Measurements from ENCODE around the gene DCP1A. TPM values are rescaled to one million over a fixed set of nuclear protein-coding genes. Genes with fewer than 3 reads are reported as not detected.

The DCP1A gene
- total RNA-seq, 1 donor from 2014 or later, result 25.0 TPM

DNA sequence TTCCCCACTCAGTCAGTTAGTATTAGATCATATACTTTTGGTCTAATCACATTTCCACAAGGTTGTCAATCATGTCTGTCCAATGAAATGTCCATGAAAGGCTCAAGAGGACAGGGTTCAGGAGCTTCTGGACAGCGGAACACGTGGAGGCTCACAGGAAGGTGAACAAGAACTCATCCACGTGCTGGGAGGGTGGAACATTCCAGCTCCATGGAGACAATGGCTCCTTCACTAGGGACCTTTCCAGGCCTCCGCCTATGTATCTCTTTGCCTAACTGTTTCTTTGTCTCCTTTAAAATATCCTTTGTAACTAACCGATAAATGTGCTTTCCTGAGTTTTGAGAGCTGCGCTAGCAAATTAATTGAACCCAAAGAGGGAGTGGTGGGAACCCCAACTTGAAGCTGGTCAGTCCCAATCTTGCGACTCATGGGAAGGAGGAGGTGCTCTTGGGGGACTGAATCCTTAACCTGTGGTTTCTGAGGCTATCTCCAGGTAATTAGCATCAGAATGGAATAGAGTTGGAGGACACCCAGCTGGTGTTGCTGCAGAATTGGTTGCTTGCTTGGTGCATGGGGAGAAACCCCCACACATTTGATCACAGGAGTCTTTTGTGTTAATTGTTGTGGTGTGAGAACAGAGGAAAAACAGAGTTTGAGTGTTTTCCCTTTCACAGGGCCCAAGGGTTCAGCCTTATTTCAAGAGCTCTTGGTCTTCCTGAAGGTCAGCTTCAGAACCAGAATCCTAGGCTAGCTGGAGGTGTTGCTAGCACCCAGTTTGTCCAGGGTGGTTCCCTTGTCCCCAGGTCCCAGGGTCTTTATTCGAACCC, 88.5 kb downstream of the DCP1A start:
- no peaks in the 10 kb centered on the region for H3K27me3 ChIP-seq (ENCODE audit: insufficient read depth, low read length)
- no peak overlapping the region for H3K9ac ChIP-seq (ENCODE audit: low read length)
- no peak overlapping the region for H3K4me3 ChIP-seq (ENCODE audit: insufficient read depth, low read depth, low read length)
- Mint-ChIP-seq H3K9me3 (ENCODE audit: unreplicated experiment) (no peaks in the 10 kb centered on the region), H3K36me3 (ENCODE audit: low read depth, unreplicated experiment) (peaks cover 2% of the 10 kb centered on the region), H3K27ac (ENCODE audit: unreplicated experiment) (peak overlapping the region; percentile 4), H3K27me3 (ENCODE audit: low read depth, unreplicated experiment) (peaks cover 7% of the 10 kb centered on the region), H3K4me3 (ENCODE audit: unreplicated experiment) (no peak overlapping the region), H3K4me1 (ENCODE audit: low read depth, unreplicated experiment) (peaks cover 17% of the 10 kb centered on the region)
- DNase-seq (ENCODE audit: low read depth) (no peak), FAIRE-seq (no peak)
- no peak overlapping the region for H2AFZ ChIP-seq (ENCODE audit: low read depth, low read length)
- peaks cover 20% of the 10 kb centered on the region for H3K79me2 ChIP-seq (ENCODE audit: insufficient read depth, low read length)
- H4K20me1 ChIP-seq (ENCODE audit: insufficient read depth, low read length), result peaks cover 16% of the 10 kb centered on the region
- no peak for TF ChIP-seq EZH2 (IDR thresholded peaks at IDR 0.05; ENCODE audit: insufficient read depth, low read length)
- TF ChIP-seq CTCF (IDR thresholded peaks at IDR 0.05; ENCODE audit: insufficient read depth, low read depth, low read length), result no peak
- H3K4me2 ChIP-seq (ENCODE audit: low read length), result no peak overlapping the region
- no peaks in the 10 kb centered on the region for H3K36me3 ChIP-seq (ENCODE audit: insufficient read depth, low read length)
- H3K27ac ChIP-seq (ENCODE audit: low read depth, low read length), result no peak overlapping the region
- H3K4me1 ChIP-seq (ENCODE audit: insufficient read depth, low read length), result peaks cover 8% of the 10 kb centered on the region
- H3K9me3 ChIP-seq (ENCODE audit: insufficient read depth, low read depth, low read length), result no peaks in the 10 kb centered on the region

- Histone ChIP-seq H3K9me3 (ENCODE audit: insufficient read depth, low read depth, low read length) (no peaks in the 10 kb centered on the region), H3K4me1 (ENCODE audit: insufficient read depth, low read length) (peaks cover 13% of the 10 kb centered on the region), H3K79me2 (ENCODE audit: insufficient read depth, low read length) (peaks cover 33% of the 10 kb centered on the region), H3K4me2 (ENCODE audit: low read length) (no peak overlapping the region), H2AFZ (ENCODE audit: low read depth, low read length) (no peak overlapping the region), H3K36me3 (ENCODE audit: insufficient read depth, low read length) (no peaks in the 10 kb centered on the region), H3K27me3 (ENCODE audit: insufficient read depth, low read length) (no peaks in the 10 kb centered on the region), H3K9ac (ENCODE audit: low read length) (no peak overlapping the region), H3K27ac (ENCODE audit: low read depth, low read length) (no peak overlapping the region), H4K20me1 (ENCODE audit: insufficient read depth, low read length) (peaks cover 30% of the 10 kb centered on the region), H3K4me3 (ENCODE audit: insufficient read depth, low read depth, low read length) (no peak overlapping the region)
- no peak for FAIRE-seq
- Mint-ChIP-seq H3K36me3 (ENCODE audit: low read depth, unreplicated experiment) (peaks cover 4% of the 10 kb centered on the region), H3K4me3 (ENCODE audit: unreplicated experiment) (peak overlapping the region; percentile 71), H3K27me3 (ENCODE audit: low read depth, unreplicated experiment) (peaks cover 7% of the 10 kb centered on the region), H3K4me1 (ENCODE audit: low read depth, unreplicated experiment) (peaks cover 23% of the 10 kb centered on the region), H3K9me3 (ENCODE audit: unreplicated experiment) (no peaks in the 10 kb centered on the region), H3K27ac (ENCODE audit: unreplicated experiment) (peak overlapping the region; percentile 12)
- no peak for TF ChIP-seq CTCF (IDR thresholded peaks at IDR 0.05; ENCODE audit: insufficient read depth, low read depth, low read length)
- no peak for TF ChIP-seq EZH2 (IDR thresholded peaks at IDR 0.05; ENCODE audit: insufficient read depth, low read length)
- DNase-seq (ENCODE audit: low read depth), result no peak
Measured at GRCh38 chr3:53257465-53257864, 89.9 kb downstream of the DCP1A start.

- no peak for DNase-seq (ENCODE audit: low read depth)
- H3K4me3 ChIP-seq (ENCODE audit: insufficient read depth, low read depth, low read length), result no peak overlapping the region
- peaks cover 13% of the 10 kb centered on the region for H3K4me1 ChIP-seq (ENCODE audit: insufficient read depth, low read length)
Measured at GRCh38 chr3:53256704-53257055, 90.7 kb downstream of the DCP1A start.

More at GRCh38 chr3:53256704-53257055, 90.7 kb downstream of the DCP1A start:
- H3K36me3 Mint-ChIP-seq (ENCODE audit: low read depth, unreplicated experiment), result peaks cover 6% of the 10 kb centered on the region
- no peak overlapping the region for H3K27ac Mint-ChIP-seq (ENCODE audit: unreplicated experiment)
- H3K79me2 ChIP-seq (ENCODE audit: insufficient read depth, low read length), result peaks cover 41% of the 10 kb centered on the region
- no peaks in the 10 kb centered on the region for H3K27me3 ChIP-seq (ENCODE audit: insufficient read depth, low read length)
- peak overlapping the region; percentile 80 for H3K4me3 Mint-ChIP-seq (ENCODE audit: unreplicated experiment)
- H3K9me3 ChIP-seq (ENCODE audit: insufficient read depth, low read depth, low read length), result no peaks in the 10 kb centered on the region
- no peaks in the 10 kb centered on the region for H3K36me3 ChIP-seq (ENCODE audit: insufficient read depth, low read length)
- H3K4me2 ChIP-seq (ENCODE audit: low read length), result no peak overlapping the region
- no peak overlapping the region for H3K9ac ChIP-seq (ENCODE audit: low read length)
- H3K9me3 Mint-ChIP-seq (ENCODE audit: unreplicated experiment), result no peaks in the 10 kb centered on the region
- peaks cover 37% of the 10 kb centered on the region for H4K20me1 ChIP-seq (ENCODE audit: insufficient read depth, low read length)
- H3K27ac ChIP-seq (ENCODE audit: low read depth, low read length), result no peak overlapping the region
- FAIRE-seq, result no peak
- TF ChIP-seq EZH2 (IDR thresholded peaks at IDR 0.05; ENCODE audit: insufficient read depth, low read length) (no peak), CTCF (IDR thresholded peaks at IDR 0.05; ENCODE audit: insufficient read depth, low read depth, low read length) (no peak)
- H2AFZ ChIP-seq (ENCODE audit: low read depth, low read length), result no peak overlapping the region
- H3K4me1 Mint-ChIP-seq (ENCODE audit: low read depth, unreplicated experiment), result peaks cover 27% of the 10 kb centered on the region
- H3K27me3 Mint-ChIP-seq (ENCODE audit: low read depth, unreplicated experiment), result peaks cover 7% of the 10 kb centered on the region
